Left renal cortex interstitium (tissue), 4 donors: ENCODE results near the gene VPS45. TPM values are rescaled to one million over a fixed set of nuclear protein-coding genes. Genes with fewer than 3 reads are reported as not detected.
A peak's percentile ranks its signal among the peaks of the same experiment; 100 is the strongest.
"Not testable (repeated sequence)": the region's sequence is repeated elsewhere in the genome, so short reads cannot be mapped to it uniquely, and the experiment has no call there.

Experiments
- DNase-seq, 4 donors: peaks; one replicate each; pipeline ENCODE4 v3.0.0-alpha.2; 2013; ENCODE audit warnings: low read depth in 4 of 4, low spot score in 2 of 4, missing footprints in 1 of 4
- polyA plus RNA-seq, 4 donors: library from polyadenylated mRNA; unstranded; fragments of 120-200 nt; gene quantifications; one replicate each; pipeline ENCODE4 v1.2.1, GENCODE V29; 2013; ENCODE audit not compliant: insufficient read length in 4 of 4

The VPS45 gene
- 10 to 100 TPM; 67.4 to 76.3 (median 70.1) TPM for polyA plus RNA-seq

GRCh38 chr1:150067184-150068108 is at the start of gene VPS45:
VPS45 (plus strand) TSS chr1:150067776; CDS start chr1:150067858, 82 bp downstream.
- peak; percentile 89 to 96 (median 90) for DNase-seq

GRCh38 chr1:150018165-150018564 is 49.4 kb upstream of the VPS45 start:
- DNase-seq, result no peak

GRCh38 chr1:150020711-150021110 is 46.9 kb upstream of the VPS45 start:
- no peak for DNase-seq

- no peak for DNase-seq
Measured at GRCh38 chr1:150021191-150021694, 46.3 kb upstream of the VPS45 start.

GRCh38 chr1:150022357-150022756 is 45.2 kb upstream of the VPS45 start:
- no peak for DNase-seq

- DNase-seq, result no peak
Measured at GRCh38 chr1:150024156-150024555, 43.4 kb upstream of the VPS45 start.

- no peak for DNase-seq
Measured at GRCh38 chr1:150028322-150028721, 39.3 kb upstream of the VPS45 start.

- no peak for DNase-seq
Measured at GRCh38 chr1:150034336-150034735, 33.2 kb upstream of the VPS45 start.

GRCh38 chr1:150049926-150050325 is 17.6 kb upstream of the VPS45 start:
- no peak for DNase-seq

GRCh38 chr1:150051089-150051373 is 16.5 kb upstream of the VPS45 start:
- no peak for DNase-seq

GRCh38 chr1:150051905-150052412 is 15.6 kb upstream of the VPS45 start:
- DNase-seq, result not testable (repeated sequence)

- no peak for DNase-seq
Measured at GRCh38 chr1:150053926-150054325, 13.7 kb upstream of the VPS45 start.

- not testable (repeated sequence) for DNase-seq
Measured at GRCh38 chr1:150055507-150055906, 12.1 kb upstream of the VPS45 start.

- DNase-seq, result no peak
Measured at GRCh38 chr1:150056407-150056806, 11.2 kb upstream of the VPS45 start.

- no peak for DNase-seq
Measured at GRCh38 chr1:150060260-150060659, 7.3 kb upstream of the VPS45 start.

GRCh38 chr1:150061632-150062101 is 5.9 kb upstream of the VPS45 start:
- DNase-seq, result peak in 2 of 4 donors; percentile 48 to 54

- DNase-seq, result no peak
Measured at GRCh38 chr1:150062113-150062512, 5.5 kb upstream of the VPS45 start.

GRCh38 chr1:150065184-150065871 is 2.2 kb upstream of the VPS45 start:
- DNase-seq, result no peak

GRCh38 chr1:150066328-150066727 is 1.2 kb upstream of the VPS45 start:
- no peak for DNase-seq

- peak in 2 of 4 donors; percentile 65 to 66 for DNase-seq
Measured at GRCh38 chr1:150066838-150067183, 765 bp upstream of the VPS45 start.

GRCh38 chr1:150068109-150068435 is 496 bp downstream of the VPS45 start:
- no peak for DNase-seq

- no peak for DNase-seq
Measured at GRCh38 chr1:150069923-150070322, 2.3 kb downstream of the VPS45 start.
